SW480 (cell line): ENCODE measurements around the gene SPATA17.
"Not testable (repeated sequence)": the region's sequence is repeated elsewhere in the genome, so short reads cannot be mapped to it uniquely, and the experiment has no call there.

ENCODE experiments used
- DNase-seq: peaks from one replicate; pipeline ENCODE4 v3.0.0-alpha.2; 2016; ENCODE audit warnings: low spot score

Gene SPATA17

DNA sequence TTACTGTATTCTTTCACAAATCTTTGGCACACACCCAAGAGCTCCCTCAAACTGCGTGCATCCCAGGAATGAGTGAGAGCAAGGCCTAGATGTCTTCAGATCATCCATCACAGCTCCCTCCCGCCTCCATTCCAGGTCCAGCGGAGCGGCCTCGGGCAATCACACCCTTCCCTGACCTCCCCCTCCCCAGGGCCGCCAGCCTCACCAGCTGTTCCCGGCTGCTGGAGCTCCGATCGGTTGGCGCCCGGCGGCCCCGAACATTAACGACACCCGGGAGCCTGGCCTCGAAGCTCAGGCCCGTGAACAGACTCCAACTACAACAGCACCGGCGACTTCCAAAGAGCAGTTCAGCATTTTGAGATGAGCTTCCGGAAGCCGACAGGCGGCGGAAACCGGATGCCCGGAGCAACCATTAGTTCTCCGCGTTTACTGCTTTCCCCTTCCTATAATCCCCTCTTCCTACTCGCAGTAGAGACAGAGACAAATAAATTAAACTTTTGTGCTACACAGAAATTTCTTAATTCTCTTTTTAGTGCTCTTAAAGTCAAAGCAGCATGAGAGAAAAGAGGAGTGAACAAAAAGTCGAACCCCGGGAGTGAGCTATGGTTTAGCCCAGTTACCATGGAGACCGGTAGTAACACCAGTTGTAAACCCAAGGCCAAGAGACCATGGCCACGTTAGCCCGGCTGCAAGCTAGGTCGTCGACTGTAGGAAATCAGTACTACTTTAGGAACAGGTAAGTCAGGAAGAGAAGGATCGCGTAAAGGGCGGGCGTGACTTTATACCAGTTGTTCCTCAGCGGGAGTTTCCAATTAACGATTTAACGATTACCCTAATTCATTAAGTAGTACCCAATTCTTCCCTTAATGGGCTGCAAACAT lies at the start of gene SPATA17, which contains the start of gene GPATCH2:
SPATA17 (plus strand) TSS at position 634 of the 881 bp plus-strand sequence; CDS start at position 669, 35 bp downstream.
GPATCH2 (minus strand) TSS at position 380 of the 881 bp plus-strand sequence; CDS start at position 261, 119 bp downstream.
- peak; percentile 89 for DNase-seq

DNA sequence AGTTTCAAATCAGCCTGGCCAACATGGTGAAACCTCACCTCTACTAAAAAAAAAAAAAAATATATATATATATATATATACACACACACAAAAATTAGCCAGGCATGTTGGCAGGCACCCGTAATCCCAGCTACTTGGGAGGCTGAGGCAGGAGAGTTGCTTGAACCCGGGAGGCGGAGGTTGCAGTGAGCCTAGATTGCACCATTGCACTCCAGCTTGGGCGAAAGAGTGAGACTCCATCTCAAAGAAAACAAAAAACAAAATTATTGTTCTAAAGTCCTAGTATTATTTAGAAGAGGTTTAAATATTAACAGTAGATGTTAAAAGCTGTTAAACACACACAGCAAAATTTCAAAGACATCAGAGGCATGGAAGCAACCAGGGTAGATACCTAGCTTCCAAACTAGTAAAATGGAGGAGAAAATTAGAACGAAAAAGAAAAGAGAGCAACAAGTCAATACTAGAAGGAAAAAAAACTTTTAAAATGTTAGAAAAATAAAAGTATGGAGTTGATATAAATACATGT lies 46.8 kb upstream of the SPATA17 start:
- DNase-seq, result not testable (repeated sequence)

DNA sequence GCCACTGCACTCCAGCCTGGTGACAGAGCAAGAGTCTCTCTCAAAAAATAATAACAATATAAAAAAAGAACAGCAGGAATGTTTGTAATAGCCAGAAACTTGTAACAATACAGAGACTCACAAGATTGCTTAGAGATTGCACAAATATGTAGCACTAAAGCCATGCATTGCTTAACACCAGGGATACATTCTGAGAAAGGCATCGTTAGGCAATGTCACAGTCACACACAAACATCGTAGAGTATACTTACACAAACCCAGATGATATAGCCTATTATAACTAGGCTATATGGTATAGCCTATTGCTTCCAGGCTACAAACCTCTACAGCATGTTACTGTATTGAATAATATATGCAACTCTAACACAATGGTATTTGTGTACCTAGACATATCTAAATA lies 45.6 kb upstream of the SPATA17 start:
- DNase-seq, result no peak

- no peak for DNase-seq
Measured at GRCh38 chr1:217586586-217586985, 44.6 kb upstream of the SPATA17 start.

DNA sequence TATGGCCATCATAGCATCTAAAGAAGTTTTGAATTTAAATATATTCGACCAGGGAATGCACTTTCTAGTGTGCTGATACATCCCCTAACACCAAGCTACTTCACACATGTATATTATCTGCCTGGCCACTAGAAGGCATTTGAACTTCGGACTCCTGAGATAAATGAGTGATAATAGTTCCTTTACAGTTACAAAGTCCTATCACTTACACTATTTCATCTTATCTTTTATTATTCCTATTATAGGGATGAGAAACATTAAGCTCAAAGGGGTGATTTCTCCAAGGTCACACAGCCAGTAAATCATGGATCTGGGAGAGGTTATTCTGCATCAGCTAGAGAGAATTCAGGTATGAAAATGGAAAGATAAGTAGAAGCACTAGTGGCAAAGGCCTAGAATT lies 40.5 kb upstream of the SPATA17 start:
- no peak for DNase-seq

- DNase-seq, result no peak
Measured at GRCh38 chr1:217599154-217599553, 32.0 kb upstream of the SPATA17 start.

GRCh38 chr1:217602380-217602779 lies 28.8 kb upstream of the SPATA17 start:
- no peak for DNase-seq

- no peak for DNase-seq
Measured at GRCh38 chr1:217605390-217605789, 25.8 kb upstream of the SPATA17 start.

DNA sequence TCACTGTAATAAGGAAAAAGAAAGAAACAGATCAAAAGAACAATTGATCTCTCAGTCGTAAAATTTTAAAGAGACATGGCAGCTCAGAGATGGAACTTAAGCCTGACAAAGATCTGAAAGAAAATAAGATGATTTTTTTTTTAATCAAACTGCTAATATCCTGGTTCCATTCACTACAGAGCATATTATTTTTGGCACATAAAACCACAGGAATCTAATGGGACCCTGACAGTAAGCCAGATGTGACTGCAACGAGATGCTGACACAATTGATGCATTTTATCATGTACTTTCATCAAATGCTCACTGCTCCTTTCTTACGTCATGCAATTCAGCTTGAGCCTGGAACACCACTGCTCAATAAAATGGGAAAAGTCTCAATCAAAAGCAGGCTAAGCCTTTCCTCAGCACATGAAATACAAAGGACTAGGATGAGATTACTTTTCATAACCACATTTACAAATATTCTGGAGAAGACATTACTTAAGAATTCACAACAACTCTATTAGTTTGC lies 16.9 kb upstream of the SPATA17 start:
- no peak for DNase-seq

DNA sequence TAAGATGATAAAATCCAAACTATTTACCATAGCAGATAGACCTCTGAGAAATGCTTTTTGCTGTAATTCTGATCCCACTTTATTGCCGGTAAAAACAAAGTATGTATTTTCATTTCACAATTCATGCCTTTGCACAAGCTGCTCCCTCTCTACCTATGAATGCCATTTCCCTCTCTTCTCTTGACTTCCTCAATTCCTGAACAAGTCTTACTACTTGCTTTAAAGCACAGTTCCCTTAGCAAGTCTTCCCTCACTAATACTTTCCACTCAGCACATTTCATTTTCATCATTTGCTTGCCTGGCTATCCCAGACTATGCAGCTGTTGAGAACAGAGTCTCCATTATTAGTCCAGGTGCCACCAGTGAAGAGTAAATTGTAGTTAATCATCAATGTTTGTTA lies 14.0 kb upstream of the SPATA17 start:
- DNase-seq, result no peak

GRCh38 chr1:217620814-217621213 lies 10.3 kb upstream of the SPATA17 start:
- DNase-seq, result no peak

GRCh38 chr1:217622042-217622441 lies 9.1 kb upstream of the SPATA17 start:
- no peak for DNase-seq

GRCh38 chr1:217626321-217626720 lies 4.8 kb upstream of the SPATA17 start:
- no peak for DNase-seq

- DNase-seq, result no peak
Measured at GRCh38 chr1:217627431-217627830, 3.7 kb upstream of the SPATA17 start.

- no peak for DNase-seq
Measured at GRCh38 chr1:217642455-217642854, 11.3 kb downstream of the SPATA17 start.

GRCh38 chr1:217647791-217648190 lies 16.6 kb downstream of the SPATA17 start:
- no peak for DNase-seq

- DNase-seq, result no peak
Measured at GRCh38 chr1:217650674-217651073, 19.5 kb downstream of the SPATA17 start.

GRCh38 chr1:217660353-217661062 lies 29.4 kb downstream of the SPATA17 start:
- peak; percentile 61 for DNase-seq

GRCh38 chr1:217661407-217661806 lies 30.3 kb downstream of the SPATA17 start:
- DNase-seq, result no peak

- no peak for DNase-seq
Measured at GRCh38 chr1:217668351-217668940, 37.3 kb downstream of the SPATA17 start.

DNA sequence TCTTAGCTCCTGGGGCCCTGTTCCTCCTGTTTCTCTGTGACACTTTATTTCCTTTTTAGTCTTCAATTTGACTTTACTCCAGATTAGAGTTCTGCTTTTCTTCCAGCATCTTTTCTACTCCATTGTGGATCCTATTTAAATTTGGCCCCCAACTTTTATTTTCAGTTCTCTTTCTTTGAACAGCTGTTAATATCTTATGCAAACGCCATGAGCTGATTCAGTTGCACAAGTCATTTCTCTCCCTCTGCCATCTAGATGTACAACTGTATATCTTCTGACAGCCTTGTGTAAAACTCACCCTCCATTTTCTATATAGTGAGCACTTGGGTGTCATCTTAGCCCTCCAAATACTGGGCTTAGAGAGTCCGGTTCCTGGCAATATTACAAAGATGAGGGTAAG lies 42.2 kb downstream of the SPATA17 start:
- no peak for DNase-seq

DNA sequence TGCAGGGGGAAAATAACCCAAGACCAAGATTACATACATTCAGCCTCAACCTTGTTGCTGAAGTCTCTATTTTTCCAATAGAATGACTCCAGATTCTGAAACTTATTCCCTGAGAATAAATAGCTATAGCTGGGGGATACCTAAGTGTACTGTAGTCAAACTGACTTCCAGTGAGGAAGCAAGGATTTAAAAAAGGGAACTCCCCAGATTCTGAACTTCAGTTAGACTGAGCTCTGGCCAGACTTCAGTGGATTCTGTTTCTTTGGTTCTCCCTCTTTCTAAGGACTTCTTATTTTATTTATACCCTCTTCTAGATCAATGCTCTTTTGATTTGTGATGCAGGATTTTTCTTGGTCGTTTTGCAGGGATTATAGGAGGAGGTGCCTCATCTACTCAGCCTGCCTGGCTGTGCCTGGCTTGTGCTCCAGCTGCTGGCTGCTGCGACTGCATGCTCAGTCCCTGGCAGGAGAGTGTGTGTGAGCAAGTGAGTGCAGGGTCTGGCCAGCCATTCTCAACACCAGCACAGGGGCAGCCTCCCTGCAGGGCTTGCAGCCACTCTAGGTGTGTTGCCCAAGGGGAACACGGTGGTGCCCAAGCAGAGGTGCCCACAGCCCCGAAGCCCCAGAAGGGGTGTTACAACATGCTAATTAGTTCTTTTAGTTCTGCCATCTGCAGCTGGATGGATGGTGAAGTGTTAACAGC lies 43.0 kb downstream of the SPATA17 start:
- no peak for DNase-seq
